Iris pigment epithelial cell (primary cell): ENCODE data around the gene TLR2.
A peak's percentile ranks its signal among the peaks of the same experiment; 100 is the strongest.
"Not testable (repeated sequence)": the region's sequence is repeated elsewhere in the genome, so short reads cannot be mapped to it uniquely, and the experiment has no call there.

Source experiments
- DNase-seq: peaks from one replicate; pipeline ENCODE4 v3.0.0-alpha.2; 2011; ENCODE audit warnings: low read depth

Gene TLR2

GRCh38 chr4:153661215-153661822, 22.8 kb upstream of the TLR2 start:
- peak; percentile 74 for DNase-seq

- DNase-seq = no peak
Observed at GRCh38 chr4:153661908-153662307, 22.2 kb upstream of the TLR2 start.

- no peak for DNase-seq
Observed at GRCh38 chr4:153663667-153664066, 20.4 kb upstream of the TLR2 start.

GRCh38 chr4:153666505-153666904, 17.6 kb upstream of the TLR2 start:
- DNase-seq = not testable (repeated sequence)

- no peak for DNase-seq
Observed at GRCh38 chr4:153668647-153669046, 15.4 kb upstream of the TLR2 start.

GRCh38 chr4:153669838-153670237, 14.2 kb upstream of the TLR2 start:
- no peak for DNase-seq

GRCh38 chr4:153676486-153676885, 7.6 kb upstream of the TLR2 start:
- peak; percentile 74 for DNase-seq

GRCh38 chr4:153676984-153677383, 7.1 kb upstream of the TLR2 start:
- DNase-seq = peak; percentile 86

- no peak for DNase-seq
Observed at GRCh38 chr4:153679486-153679885, 4.6 kb upstream of the TLR2 start.

- DNase-seq = no peak
Observed at GRCh38 chr4:153683763-153684181, 308 bp upstream of the TLR2 start.

- no peak for DNase-seq
Observed at GRCh38 chr4:153684971-153685371, 891 bp downstream of the TLR2 start.

GRCh38 chr4:153704522-153704921, 20.4 kb downstream of the TLR2 start:
- DNase-seq = no peak

- DNase-seq = no peak
Observed at GRCh38 chr4:153705743-153706468, 21.8 kb downstream of the TLR2 start.

GRCh38 chr4:153706519-153706918, 22.4 kb downstream of the TLR2 start:
- DNase-seq = no peak

GRCh38 chr4:153710681-153711080, 26.6 kb downstream of the TLR2 start:
- no peak for DNase-seq

- DNase-seq = peak; percentile 31
Observed at GRCh38 chr4:153713866-153714646, 30.0 kb downstream of the TLR2 start.

- no peak for DNase-seq
Observed at GRCh38 chr4:153722036-153722435, 38.0 kb downstream of the TLR2 start.

GRCh38 chr4:153724606-153725005, 40.5 kb downstream of the TLR2 start:
- no peak for DNase-seq

GRCh38 chr4:153725136-153725830, 41.2 kb downstream of the TLR2 start:
- DNase-seq = no peak

GRCh38 chr4:153725831-153726154, 41.7 kb downstream of the TLR2 start:
- DNase-seq = no peak

- DNase-seq = no peak
Observed at GRCh38 chr4:153728151-153728550, 44.1 kb downstream of the TLR2 start.

- DNase-seq = no peak
Observed at GRCh38 chr4:153728660-153729059, 44.6 kb downstream of the TLR2 start.

GRCh38 chr4:153729895-153730294, 45.8 kb downstream of the TLR2 start:
- no peak for DNase-seq
